ENCODE results near the gene KIF7.

KIF7 gene

GRCh38 chr15:89670971-89671560 is 15.8 kb upstream of the KIF7 start:
- no peak for DNase-seq (ENCODE audit: low read depth in 2 of 2)

- DNase-seq (ENCODE audit: low read depth in 2 of 2), result no peak
These were observed 14.7 kb upstream of the KIF7 start for GRCh38 chr15:89669941-89670340.

- no peak for DNase-seq (ENCODE audit: low read depth in 2 of 2)
These were observed 14.1 kb upstream of the KIF7 start for GRCh38 chr15:89669309-89669865.

GRCh38 chr15:89668171-89668570 is 12.9 kb upstream of the KIF7 start:
- DNase-seq (ENCODE audit: low read depth in 2 of 2), result no peak

GRCh38 chr15:89667706-89667960 is 12.4 kb upstream of the KIF7 start:
- no peak for DNase-seq (ENCODE audit: low read depth in 2 of 2)

- no peak for DNase-seq (ENCODE audit: low read depth in 2 of 2)
These were observed 11.8 kb upstream of the KIF7 start for GRCh38 chr15:89666858-89667705.

- DNase-seq (ENCODE audit: low read depth in 2 of 2), result no peak
These were observed 11.1 kb upstream of the KIF7 start for GRCh38 chr15:89666184-89666857.

- DNase-seq (ENCODE audit: low read depth in 2 of 2), result no peak
These were observed 10.3 kb upstream of the KIF7 start for GRCh38 chr15:89665449-89666181.

- DNase-seq (ENCODE audit: low read depth in 2 of 2), result no peak
These were observed 9.4 kb upstream of the KIF7 start for GRCh38 chr15:89664441-89665350.

- DNase-seq (ENCODE audit: low read depth in 2 of 2), result no peak
These were observed 7.8 kb upstream of the KIF7 start for GRCh38 chr15:89662893-89663626.

GRCh38 chr15:89660556-89660955 is 5.3 kb upstream of the KIF7 start:
- no peak for DNase-seq (ENCODE audit: low read depth in 2 of 2)

- no peak for DNase-seq (ENCODE audit: low read depth in 2 of 2)
These were observed 4.0 kb upstream of the KIF7 start for GRCh38 chr15:89659295-89659694.

GRCh38 chr15:89657686-89658200 is 2.5 kb upstream of the KIF7 start:
- DNase-seq (ENCODE audit: low read depth in 2 of 2), result no peak

GRCh38 chr15:89656116-89656815 is 999 bp upstream of the KIF7 start:
- no peak for DNase-seq (ENCODE audit: low read depth in 2 of 2)

GRCh38 chr15:89654301-89654761 is 936 bp downstream of the KIF7 start:
- no peak for DNase-seq (ENCODE audit: low read depth in 2 of 2)

- no peak for DNase-seq (ENCODE audit: low read depth in 2 of 2)
These were observed 1.7 kb downstream of the KIF7 start for GRCh38 chr15:89653578-89653977.

- DNase-seq (ENCODE audit: low read depth in 2 of 2), result no peak
These were observed 2.6 kb downstream of the KIF7 start for GRCh38 chr15:89652666-89653065.

GRCh38 chr15:89652131-89652530 is 3.1 kb downstream of the KIF7 start:
- no peak for DNase-seq (ENCODE audit: low read depth in 2 of 2)

GRCh38 chr15:89649716-89650115 is 5.6 kb downstream of the KIF7 start:
- DNase-seq (ENCODE audit: low read depth in 2 of 2), result no peak

Data from activated CD8-positive, alpha-beta memory T cell treated with anti-CD3 and anti-CD28 coated beads for 4 hours (primary cell).